ENCODE measurements around the gene PDIK1L.
"Not testable (repeated sequence)": the region's sequence is repeated elsewhere in the genome, so short reads cannot be mapped to it uniquely, and the experiment has no call there.

PDIK1L gene

DNA sequence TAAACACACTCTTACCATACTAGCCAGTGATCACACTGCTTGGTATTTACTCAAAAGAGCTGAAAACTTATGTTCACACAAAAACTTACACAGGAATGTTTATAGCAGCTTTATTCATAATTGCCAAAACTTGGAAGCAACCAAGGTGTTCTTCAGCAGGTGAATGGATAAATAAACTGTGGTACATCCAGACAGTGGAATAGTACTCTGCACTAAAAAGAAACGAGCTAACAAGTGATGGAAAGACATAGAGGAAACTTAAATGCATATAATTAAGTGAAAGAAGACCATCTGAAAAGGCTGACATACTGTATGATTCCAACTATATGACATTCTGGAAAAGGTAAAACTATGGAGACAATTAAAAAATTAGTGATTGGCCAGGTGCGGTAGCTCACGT is 20.7 kb upstream of the PDIK1L start:
- DNase-seq (ENCODE audit: low read depth) = no peak

DNA sequence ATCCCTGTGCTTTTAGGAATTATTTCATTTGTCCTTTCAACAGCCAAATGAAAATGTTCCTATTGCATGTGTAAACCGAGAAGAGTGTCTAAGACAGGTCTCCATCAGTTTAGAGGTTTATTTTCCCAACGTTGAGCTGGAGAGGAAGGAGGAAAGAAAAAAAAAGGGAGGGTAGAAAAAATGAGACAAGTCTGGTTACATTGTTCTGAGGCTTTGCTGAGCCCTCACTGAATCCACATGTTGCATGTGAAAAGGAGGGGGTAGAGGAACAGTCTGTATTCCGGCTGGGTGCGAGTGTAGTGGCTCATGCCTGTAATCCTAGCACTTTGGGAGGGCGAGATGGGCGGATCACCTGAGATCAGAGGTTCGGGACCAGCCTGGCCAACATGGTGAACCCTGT is 19.2 kb upstream of the PDIK1L start:
- DNase-seq (ENCODE audit: low read depth) = no peak

DNA sequence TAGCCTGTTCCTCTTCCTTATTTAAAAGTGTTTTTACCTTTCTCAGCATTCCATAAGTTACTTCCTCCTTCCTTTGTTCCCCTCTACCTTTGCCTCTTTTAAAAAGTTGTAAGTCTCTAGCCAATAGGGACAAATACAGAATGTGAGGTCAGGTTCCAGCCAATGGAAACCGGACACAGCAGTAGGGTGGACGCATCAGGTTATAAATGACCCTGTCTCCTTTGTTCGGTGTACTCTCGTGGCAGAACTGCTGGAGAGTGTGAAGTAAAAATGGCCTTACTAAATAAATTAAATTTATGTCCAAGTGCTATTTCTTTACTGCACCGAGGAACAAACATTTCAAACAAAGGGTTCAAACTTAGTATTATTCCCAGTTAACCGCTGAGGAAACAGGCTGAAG is 18.1 kb upstream of the PDIK1L start:
- not testable (repeated sequence) for DNase-seq (ENCODE audit: low read depth)

DNA sequence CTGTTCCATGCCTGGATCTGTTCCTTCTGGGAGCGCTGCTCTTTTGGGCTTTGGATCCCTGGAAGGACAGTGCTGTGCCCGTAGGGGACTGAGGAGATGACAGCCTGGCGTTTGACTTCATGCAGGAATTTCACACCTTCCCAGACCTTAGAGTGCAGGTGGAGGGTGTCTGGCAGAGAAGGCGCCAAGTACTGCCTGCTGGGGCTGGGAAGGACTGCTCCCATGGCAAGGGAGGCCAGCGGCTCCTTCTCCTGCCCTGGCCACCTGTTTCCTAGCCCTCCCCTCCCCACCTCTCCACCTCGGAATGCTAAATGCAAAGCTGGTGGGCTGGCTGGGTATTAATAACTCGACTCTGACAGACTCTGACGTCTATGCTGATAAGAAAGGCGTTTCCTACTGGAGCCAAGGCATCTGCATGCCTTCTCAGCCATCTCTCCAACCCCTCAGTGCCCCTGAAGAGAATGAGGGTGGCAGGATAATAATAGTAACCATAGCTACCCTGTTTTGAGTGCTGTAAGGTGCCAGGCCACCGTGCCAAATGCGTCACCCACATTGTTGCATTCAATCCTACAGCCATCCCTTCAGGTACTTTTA is 17.5 kb upstream of the PDIK1L start:
- DNase-seq (ENCODE audit: low read depth) = no peak

DNA sequence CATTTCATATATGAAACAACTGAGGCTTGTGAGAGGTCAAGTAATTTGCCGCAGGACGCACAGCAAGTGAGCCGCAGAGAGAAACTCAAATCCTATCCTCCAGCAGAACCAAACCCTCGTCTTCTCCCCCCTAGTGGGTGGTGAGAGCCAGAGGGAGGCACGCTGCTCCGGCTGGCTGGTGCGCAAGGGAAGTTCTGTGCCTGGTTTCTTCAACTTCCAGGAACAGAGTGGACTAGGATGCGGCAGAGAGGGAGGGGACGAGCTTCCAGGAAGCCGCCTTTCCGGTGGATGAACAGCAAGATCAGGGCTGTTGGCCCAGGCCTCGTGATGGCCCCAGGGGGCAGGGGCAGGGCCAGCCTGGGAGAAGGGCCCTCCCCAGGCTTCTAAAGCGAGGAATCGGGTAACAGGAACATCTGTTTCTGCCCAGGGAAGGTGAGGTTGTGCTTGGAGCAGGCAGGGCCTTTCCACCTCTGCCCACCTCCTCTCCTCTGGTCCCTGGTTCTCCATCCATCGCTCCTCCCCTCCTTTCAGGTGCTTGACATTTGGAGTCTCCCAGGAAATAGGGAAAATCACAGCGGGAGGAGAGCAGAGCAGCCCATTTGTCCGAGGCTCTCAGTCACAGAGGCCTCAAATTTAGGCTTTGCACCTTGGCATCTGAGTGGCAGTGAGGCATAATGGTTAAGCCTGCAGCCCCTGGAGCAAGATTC is 16.8 kb upstream of the PDIK1L start:
- no peak for DNase-seq (ENCODE audit: low read depth)

DNA sequence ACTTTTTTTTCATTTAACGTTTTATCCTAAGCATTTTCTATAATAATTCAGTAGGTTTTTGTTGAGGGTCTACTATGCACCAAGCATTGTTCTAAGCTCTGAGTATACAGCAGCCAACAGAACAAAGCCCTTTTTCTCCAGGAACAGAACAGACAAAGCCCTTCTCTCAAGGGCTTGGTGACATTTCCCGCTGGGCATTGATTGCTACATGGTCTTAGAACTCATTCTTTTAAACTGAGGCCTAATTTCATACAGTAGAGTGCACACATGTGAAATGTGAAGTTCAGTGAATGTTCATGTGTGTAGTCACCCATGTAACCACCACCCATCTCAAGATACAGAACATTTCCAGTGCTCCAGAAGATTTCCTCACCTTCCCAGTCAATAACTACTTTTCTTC is 15.2 kb upstream of the PDIK1L start:
- DNase-seq (ENCODE audit: low read depth) = no peak

DNA sequence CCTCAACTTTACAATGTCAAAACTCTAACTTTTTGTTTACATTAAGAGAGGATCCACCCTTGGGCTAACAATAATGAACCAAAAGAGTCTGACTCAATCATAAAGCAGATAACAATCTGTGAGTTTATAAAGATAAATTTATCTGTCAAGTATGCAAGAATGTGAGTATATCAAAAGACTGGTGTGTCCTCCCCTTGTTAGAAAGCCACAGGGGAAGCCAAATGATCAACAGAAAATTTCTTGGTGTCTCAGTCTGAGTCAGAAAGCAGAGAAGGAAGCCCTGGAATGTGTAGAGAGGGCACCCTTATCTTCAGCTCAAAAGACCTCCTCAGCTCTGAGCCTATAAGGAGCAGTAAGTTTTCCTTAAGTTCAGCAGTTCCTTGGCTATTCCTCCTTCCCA is 13.9 kb upstream of the PDIK1L start:
- no peak for DNase-seq (ENCODE audit: low read depth)

DNA sequence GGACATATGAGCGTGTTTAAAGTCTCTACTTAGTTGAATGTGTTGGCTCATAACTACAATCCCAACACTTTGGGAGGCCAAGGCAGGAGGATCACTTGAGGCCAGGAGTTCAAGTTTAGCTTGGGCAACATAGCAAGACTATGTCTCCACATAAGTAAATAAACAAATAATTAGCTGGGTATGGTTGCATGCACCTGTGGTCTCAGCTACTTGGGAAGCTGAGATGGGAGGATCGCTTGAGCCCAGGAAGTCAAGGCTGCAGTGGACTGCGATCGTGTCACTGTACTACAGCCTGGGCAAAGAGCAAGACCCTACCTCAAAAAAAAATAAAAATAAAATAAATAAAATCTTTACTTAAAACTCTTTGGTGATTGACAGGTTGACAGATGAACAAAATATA is 13.0 kb upstream of the PDIK1L start:
- no peak for DNase-seq (ENCODE audit: low read depth)

DNA sequence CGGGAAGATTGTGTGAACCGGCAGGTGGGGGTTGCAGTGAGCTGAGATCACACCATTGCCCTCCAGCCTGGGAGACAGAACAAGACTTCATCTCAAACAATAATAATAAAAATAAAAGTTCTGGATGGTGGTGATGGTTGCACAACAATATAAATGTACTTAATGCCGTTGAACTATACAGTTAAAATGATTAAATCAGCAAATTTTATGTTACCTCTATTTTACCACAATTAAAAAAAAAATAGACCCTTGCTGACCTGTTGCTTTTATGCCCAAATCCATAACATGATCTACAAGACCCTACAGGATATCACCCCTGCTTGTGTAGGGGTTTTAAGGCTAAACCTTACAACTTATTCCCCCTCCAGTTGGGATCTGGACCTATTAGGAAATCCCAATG is 11.8 kb upstream of the PDIK1L start:
- DNase-seq (ENCODE audit: low read depth) = no peak

DNA sequence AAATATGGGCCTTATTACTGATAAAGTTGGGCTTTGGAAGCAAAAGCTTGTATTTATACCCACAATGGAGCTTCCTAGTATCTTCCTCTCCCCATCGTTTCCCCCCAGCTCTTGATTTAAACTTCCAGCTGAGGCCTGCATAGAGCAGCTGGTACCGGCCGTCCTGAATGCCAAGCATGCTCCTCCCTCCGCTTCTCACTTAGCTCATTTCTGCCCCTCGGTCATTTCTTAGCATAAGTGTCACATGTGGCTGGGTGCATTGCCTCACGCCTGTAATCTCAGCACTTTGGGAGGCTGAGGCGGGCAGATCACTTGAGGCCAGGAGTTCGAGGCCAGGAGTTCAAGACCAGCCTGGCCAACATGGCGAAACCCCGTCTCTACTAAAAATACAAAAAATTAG is 11.4 kb upstream of the PDIK1L start:
- DNase-seq (ENCODE audit: low read depth) = not testable (repeated sequence)

DNA sequence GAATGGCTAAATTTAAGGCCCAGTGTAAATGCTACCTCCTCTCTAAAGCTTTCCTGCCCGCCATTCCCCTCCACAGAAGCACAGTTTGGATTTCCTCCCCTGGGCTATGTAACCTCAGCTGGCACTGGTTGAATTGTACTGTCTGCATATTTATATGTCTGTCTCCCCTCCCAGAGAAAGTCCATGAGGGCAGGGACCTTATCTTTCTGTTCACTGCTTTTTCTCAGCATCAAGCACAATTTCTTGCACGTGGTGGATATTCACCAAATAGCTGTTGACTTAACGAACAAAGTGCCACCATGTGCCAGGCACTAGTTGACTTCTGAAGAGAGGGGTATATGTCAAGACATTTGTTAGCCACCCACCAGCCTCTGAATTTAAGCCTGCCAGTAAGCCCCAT is 9.5 kb upstream of the PDIK1L start:
- no peak for DNase-seq (ENCODE audit: low read depth)

DNA sequence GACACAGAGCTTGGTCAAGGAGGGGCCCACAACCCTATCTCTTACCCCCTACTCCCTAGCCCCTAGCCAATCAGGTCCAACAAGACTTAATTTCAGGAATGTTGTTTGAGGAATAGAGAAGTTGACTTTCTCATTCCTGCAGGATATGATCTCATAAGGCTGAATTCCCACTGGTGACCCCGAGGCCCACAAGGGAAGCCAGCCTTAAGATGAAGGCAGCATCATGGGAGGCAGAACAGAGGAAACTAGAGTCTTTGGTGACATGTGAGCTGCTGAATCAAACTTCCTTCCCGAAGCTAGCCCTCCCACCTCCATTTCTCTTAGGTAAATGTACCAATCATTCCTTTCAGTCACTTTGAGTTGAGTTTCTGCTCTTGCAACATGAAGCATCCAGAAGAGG is 9.1 kb upstream of the PDIK1L start:
- no peak for DNase-seq (ENCODE audit: low read depth)

DNA sequence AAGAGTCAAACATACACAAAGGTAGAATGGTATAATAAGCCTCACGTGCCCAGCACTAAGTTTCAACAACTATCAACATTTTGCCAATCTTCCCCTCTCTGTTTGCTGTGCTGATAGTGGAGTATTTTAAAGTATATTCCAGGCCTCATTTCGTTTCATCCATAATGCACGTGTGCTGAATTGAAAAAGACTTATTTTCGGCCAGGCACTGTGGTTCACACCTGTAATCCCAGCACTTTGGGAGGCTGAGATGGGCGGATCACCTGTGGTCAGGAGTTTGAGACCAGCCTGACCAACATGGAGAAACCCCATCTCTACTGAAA is 6.4 kb upstream of the PDIK1L start:
- DNase-seq (ENCODE audit: low read depth) = not testable (repeated sequence)

DNA sequence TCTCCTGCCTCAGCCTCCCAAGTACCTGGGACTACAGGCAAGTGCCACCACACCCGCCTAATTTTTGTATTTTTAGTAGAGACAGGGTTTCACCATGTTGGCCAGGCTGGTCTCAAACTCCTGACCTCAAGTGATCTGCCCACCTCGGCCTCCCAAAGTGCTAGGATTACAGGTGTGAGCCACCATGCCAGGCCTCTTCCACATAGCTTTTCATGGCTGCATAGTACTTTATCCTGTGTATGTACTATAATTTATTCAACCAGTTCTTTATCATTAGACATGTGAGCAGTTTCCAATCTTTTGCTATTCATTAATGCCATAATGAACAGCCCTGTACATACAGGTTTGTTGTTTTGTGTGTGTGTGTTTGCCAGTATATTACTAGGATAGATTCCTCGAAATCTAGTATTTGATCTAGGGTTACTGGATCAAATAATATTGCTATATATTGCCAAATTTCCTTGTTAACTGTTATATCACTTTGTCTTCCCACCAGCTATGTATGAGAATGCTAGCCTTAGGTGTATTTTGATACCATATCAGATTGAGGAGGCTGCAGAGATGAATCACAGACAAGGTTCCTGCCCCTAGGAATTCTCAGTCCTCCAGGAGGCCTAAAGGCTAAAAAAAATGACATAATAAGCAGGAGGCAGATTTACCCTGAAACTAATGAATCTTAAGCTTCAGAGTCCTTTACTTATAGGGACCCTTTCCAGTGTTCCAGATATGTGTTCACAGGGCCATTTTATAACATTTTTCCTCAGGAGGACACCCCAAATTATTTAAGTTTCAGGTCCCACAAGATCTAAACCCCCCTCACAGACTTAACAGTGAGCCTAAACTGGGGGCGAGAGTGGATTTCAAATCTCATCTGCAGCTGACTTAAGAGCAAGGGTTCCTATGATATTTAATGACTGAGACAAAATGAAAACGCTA is 2.1 kb upstream of the PDIK1L start:
- DNase-seq (ENCODE audit: low read depth) = no peak

DNA sequence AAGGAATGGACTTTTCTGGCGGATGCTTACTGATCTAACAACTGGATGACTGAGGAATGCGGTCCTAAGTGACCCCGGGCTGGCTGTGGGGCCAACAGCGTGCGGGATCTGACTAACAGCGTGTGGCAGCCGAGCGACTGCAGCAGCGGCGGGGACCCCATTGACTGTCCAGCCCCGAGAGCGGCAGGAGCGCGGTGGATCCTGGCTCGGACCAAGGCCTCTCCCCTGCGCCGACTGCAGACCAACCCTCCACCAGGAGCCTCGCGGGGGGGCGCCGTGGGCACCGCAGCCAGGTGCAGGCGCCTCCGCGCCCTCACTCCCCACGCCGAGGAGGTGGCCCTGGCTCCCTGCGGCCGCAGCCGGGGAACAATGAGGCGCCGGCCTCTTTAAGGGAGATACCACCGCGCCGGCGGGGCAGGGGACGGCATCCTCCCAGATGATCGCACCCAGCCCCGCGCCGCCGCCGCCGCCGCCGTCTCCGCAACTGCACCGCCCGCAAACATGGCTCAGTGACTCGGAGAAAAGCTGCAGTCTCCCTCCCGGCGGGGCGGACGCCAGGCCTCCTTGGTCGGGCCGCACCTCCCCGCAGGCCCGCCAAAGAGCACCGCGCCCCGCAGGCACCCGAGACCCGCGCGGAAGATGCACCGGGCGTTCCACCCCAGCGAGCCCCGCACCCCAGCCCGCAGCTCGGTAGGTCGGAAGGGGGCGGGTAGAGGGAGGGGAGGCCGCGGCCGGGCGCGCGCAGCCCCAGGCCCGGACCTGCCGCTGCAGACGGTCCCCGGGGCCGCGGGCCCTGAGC is 694 bp upstream of the PDIK1L start:
- peak; percentile 55 for DNase-seq (ENCODE audit: low read depth)

DNA sequence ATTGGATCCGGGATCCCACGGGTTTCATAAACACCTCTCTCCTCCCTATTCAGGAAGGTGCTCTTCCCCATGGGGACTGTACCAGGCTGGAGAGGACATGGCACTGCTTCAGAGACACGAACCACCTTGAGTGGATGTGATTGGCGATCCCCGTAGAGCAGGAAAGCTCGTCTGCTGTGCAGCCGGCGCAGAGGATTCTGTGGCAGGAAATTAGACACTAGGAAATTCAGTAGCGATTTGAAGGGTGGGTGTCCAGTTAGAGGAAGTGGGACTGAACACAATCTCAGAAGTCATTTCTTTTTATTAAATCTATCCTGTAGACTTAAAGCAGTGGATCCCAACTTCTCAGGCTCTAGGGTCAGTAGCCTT is 767 bp downstream of the PDIK1L start:
- DNase-seq (ENCODE audit: low read depth) = no peak

DNA sequence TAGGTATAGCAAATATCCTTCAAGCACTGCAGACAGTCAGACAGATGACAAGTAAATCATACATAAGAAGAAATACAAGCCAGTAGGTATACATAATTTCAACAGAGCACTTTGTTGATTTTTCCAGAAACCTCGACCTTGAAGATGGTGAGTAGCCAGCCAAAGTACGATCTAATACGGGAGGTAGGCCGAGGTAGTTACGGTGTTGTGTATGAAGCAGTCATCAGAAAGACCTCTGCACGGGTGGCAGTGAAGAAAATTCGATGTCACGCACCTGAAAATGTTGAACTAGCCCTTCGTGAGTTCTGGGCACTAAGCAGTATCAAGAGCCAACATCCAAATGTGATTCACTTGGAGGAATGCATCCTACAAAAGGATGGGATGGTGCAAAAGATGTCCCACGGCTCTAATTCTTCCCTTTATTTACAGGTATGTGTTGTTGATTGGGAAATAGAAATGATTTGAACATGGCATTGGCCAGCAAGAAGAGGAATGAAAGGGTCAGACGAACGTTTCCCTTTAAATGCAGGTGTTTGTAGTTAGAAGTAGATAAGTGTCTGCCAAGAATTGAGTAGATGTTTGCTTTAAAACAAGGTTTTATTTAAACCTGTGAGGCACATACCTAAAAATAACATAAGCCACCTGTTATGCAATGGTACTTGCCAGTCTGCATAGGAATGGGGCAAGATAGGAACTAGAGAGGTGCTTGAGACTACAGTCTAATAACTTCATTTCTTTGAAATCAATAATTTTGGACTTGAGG is 2.7 kb downstream of the PDIK1L start:
- no peak for DNase-seq (ENCODE audit: low read depth)

DNA sequence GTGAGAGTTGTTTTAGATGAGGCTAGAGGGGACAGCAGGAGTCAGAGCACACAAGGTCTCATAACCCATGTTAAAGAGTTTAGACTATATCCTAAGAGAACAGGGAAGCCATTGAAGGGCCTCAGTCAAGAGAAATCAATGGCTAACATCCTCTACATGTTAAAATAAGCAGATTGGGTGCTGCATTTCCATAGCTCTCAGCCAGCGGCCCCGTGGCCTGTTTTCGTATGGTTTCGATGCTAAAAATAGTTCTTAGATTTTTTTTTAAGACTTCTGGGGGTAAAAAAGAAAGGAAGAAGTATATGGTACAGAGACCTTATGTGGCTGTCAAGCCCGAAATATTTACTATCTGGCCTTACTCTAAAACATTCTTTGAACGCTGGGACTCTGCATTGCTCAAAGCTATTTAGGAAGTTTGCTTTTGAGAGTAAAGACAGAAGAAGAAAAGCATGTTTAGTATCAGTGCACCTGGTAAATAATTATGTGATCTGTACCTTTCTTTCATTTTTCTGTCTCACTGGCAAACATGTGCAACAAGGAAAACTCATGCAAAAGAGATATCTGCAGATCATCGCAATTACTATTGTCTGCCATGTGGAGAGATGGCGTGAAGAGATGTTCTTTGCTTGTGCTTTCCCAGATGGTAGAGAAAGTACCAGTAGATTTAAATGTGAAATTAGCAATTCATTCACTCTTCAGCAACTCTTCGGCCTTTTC is 8.4 kb downstream of the PDIK1L start:
- no peak for DNase-seq (ENCODE audit: low read depth)

DNA sequence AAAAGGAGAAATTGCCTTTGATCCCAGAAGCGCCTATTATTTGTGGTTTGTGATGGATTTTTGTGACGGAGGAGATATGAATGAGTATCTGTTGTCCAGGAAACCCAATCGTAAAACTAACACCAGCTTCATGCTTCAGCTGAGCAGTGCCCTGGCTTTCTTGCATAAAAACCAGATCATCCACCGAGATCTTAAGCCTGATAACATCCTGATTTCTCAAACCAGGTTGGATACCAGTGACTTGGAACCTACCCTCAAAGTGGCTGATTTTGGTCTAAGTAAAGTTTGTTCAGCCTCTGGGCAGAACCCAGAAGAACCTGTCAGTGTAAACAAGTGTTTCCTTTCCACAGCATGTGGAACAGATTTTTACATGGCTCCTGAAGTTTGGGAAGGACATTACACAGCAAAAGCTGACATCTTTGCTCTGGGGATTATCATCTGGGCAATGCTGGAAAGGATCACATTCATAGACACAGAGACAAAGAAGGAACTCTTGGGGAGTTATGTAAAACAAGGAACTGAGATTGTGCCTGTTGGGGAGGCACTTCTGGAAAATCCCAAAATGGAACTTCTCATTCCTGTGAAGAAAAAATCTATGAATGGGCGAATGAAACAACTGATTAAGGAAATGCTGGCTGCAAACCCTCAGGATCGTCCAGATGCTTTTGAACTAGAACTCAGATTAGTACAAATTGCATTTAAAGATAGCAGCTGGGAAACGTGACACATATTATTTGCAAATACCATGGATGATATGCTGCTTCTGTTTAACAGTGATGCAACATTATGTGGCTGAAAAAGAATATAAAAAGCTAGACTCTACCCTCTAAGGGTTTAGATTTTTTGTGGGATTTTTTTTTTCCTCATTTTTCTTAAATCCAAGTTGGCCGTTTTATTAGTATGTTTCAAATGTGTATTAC is 10.5 kb downstream of the PDIK1L start:
- DNase-seq (ENCODE audit: low read depth) = no peak

Data from stimulated activated CD8-positive, alpha-beta memory T cell treated with anti-CD3 and anti-CD28 coated beads, Interleukin-4, amount 100 ng/mL, for 24 hours (primary cell).